ENCODE results near the gene ZNF503.

Gene ZNF503

GRCh38 chr10:75424571-75424970, 23.0 kb upstream of the ZNF503 start:
- ATAC-seq (ENCODE audit: low read depth): no peak
- TF ChIP-seq CTCF (IDR thresholded peaks at IDR 0.05; ENCODE audit: poor library complexity, severe bottlenecking): no peak
- Histone ChIP-seq H3K27me3 (ENCODE audit: insufficient read depth, poor library complexity, severe bottlenecking) (no peaks in the 10 kb centered on the region), H3K9me3 (ENCODE audit: severe bottlenecking) (no peaks in the 10 kb centered on the region), H3K36me3 (ENCODE audit: low read depth) (no peaks in the 10 kb centered on the region), H3K27ac (ENCODE audit: poor library complexity, severe bottlenecking) (no peak overlapping the region), H3K4me3 (ENCODE audit: severe bottlenecking) (no peak overlapping the region), H3K4me1 (ENCODE audit: insufficient read depth, poor library complexity, severe bottlenecking) (peaks cover 17% of the 10 kb centered on the region)
- no peak for DNase-seq (ENCODE audit: low spot score)

- Histone ChIP-seq H3K4me1 (ENCODE audit: insufficient read depth, poor library complexity, severe bottlenecking) (peaks cover under 1% of the 10 kb centered on the region), H3K36me3 (ENCODE audit: low read depth) (no peaks in the 10 kb centered on the region), H3K27me3 (ENCODE audit: insufficient read depth, poor library complexity, severe bottlenecking) (no peaks in the 10 kb centered on the region), H3K9me3 (ENCODE audit: severe bottlenecking) (no peaks in the 10 kb centered on the region), H3K27ac (ENCODE audit: poor library complexity, severe bottlenecking) (no peak overlapping the region), H3K4me3 (ENCODE audit: severe bottlenecking) (no peak overlapping the region)
- TF ChIP-seq CTCF (IDR thresholded peaks at IDR 0.05; ENCODE audit: poor library complexity, severe bottlenecking): no peak
- DNase-seq (ENCODE audit: low spot score) (peak; percentile 7), ATAC-seq (ENCODE audit: low read depth) (no peak)
These were observed 21.3 kb upstream of the ZNF503 start for GRCh38 chr10:75422913-75423312.

- Histone ChIP-seq H3K4me1 (ENCODE audit: insufficient read depth, poor library complexity, severe bottlenecking) (peaks cover 7% of the 10 kb centered on the region), H3K4me3 (ENCODE audit: severe bottlenecking) (no peak overlapping the region), H3K9me3 (ENCODE audit: severe bottlenecking) (no peaks in the 10 kb centered on the region), H3K36me3 (ENCODE audit: low read depth) (no peaks in the 10 kb centered on the region), H3K27ac (ENCODE audit: poor library complexity, severe bottlenecking) (no peak overlapping the region), H3K27me3 (ENCODE audit: insufficient read depth, poor library complexity, severe bottlenecking) (no peaks in the 10 kb centered on the region)
- ATAC-seq (ENCODE audit: low read depth): no peak
- peak; percentile 7 for DNase-seq (ENCODE audit: low spot score)
- TF ChIP-seq CTCF (IDR thresholded peaks at IDR 0.05; ENCODE audit: poor library complexity, severe bottlenecking): no peak
These were observed 17.1 kb upstream of the ZNF503 start for GRCh38 chr10:75418712-75419111.

GRCh38 chr10:75418293-75418692, 16.7 kb upstream of the ZNF503 start:
- no peaks in the 10 kb centered on the region for H3K27me3 ChIP-seq (ENCODE audit: insufficient read depth, poor library complexity, severe bottlenecking)

More at GRCh38 chr10:75418293-75418692, 16.7 kb upstream of the ZNF503 start:
- Histone ChIP-seq H3K9me3 (ENCODE audit: severe bottlenecking) (no peaks in the 10 kb centered on the region), H3K4me1 (ENCODE audit: insufficient read depth, poor library complexity, severe bottlenecking) (peaks cover 7% of the 10 kb centered on the region), H3K27ac (ENCODE audit: poor library complexity, severe bottlenecking) (no peak overlapping the region), H3K4me3 (ENCODE audit: severe bottlenecking) (no peak overlapping the region), H3K36me3 (ENCODE audit: low read depth) (no peaks in the 10 kb centered on the region)
- TF ChIP-seq CTCF (IDR thresholded peaks at IDR 0.05; ENCODE audit: poor library complexity, severe bottlenecking): no peak
- peak; percentile 17 for DNase-seq (ENCODE audit: low spot score)
- ATAC-seq (ENCODE audit: low read depth): no peak

Data from RWPE2 (cell line).